Left renal pelvis (tissue), 4 donors: ENCODE data around the gene NCLN. TPM values are rescaled to one million over a fixed set of nuclear protein-coding genes. Genes with fewer than 3 reads are reported as not detected.
"Not testable (repeated sequence)": the region's sequence is repeated elsewhere in the genome, so short reads cannot be mapped to it uniquely, and the experiment has no call there.

Experiments used
- DNase-seq, 4 donors: peaks; one replicate each; pipeline ENCODE4 v3.0.0-alpha.2; 2013; ENCODE audit warnings: low read depth in 4 of 4, low spot score in 3 of 4
- polyA plus RNA-seq, 4 donors: library from polyadenylated mRNA; unstranded; fragments of 120-200 nt; gene quantifications; one replicate each; pipeline ENCODE4 v1.2.1, GENCODE V29; 2013; ENCODE audit not compliant: insufficient read length in 4 of 4

Gene NCLN
- polyA plus RNA-seq, 4 donors = 28.1 to 50.9 (median 32.1) TPM

- DNase-seq = no peak
These were observed 8.7 kb downstream of the NCLN start for GRCh38 chr19:3194106-3195087.

GRCh38 chr19:3196064-3196932 lies 10.6 kb downstream of the NCLN start:
- no peak for DNase-seq

DNA sequence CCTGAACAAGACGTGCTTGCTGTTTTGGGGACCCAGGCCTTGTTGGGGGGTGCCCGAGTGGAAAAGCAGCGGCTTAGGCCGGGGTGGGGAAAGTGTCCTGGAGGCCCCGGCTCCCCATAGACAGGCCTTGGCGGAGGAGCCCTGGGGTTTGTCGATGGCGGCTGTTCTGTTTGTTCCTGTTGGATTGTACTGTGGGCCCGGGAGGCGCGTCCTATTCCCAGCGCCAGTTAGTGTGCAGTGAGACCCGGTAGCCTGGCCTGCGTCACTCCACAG lies 11.1 kb downstream of the NCLN start:
- DNase-seq = no peak

- DNase-seq = no peak
These were observed 13.4 kb downstream of the NCLN start for GRCh38 chr19:3198901-3199700.

DNA sequence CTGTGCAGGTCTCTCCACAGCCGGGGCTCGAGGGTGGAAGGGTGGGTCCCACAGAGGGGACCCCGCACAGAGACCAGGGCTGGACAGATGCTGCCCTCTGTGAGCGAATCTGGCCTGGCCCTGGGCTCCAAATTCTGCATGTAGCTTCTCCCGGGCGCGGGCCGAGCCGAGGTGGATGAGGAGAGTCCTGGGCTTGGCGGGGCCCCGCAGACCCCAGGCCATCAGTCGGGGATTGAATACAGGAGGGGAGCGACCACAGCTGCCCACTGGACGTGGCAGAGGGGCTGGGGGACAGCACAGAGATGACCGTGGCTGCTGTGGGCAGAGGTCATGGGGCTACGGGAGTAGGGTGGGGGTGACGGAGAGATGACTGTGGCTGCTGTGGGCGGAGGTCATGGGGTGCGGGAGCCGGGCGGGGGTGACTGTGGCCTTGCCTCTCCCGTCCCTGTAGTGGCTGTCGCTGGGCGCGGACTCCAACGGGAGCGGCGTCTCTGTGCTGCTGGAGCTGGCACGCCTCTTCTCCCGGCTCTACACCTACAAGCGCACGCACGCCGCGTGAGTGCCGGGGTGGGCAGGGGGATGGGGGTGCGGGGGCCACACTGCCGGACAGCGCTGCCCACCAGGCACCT lies 15.5 kb downstream of the NCLN start:
- DNase-seq = no peak

- DNase-seq = no peak
These were observed 16.2 kb downstream of the NCLN start for GRCh38 chr19:3201911-3202310.

DNA sequence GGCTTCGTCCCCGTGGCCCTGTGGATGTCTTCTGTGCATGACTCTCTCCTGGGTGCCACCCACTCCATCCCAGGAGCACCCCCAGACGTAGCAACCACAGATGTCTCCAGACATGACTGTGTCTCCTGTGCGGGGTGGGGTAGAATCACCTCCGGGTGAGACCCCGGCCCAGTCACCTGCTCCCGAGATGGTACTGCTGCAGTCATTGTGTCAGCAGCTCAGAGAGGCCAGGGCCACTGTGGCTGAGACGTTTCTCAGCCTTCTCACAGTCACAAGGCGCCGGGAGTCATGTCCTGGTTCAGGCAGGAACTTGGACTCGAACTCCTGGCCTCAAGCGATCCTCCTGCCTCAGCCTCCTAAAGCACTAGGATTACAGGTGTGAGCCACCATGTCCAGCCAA lies 16.6 kb downstream of the NCLN start:
- no peak for DNase-seq

DNA sequence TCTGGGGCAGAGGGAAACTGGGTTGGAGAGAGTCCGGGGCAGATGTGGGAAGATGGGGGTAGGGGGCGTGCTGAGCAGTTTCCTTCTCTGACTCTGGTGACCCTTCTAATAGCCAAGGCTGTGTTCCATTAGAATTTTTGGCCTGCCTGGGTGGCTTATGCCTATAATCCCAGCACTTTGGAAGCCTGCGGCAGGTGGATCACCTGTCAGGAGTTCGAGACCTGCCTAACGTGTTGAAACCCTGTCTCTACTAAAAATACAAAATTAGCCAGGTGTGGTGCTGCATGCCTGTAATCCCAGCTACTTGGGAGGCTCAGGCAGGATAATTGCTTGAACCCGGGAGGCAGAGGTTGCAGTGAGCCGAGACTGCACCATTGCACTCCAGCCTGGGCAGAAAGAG lies 17.2 kb downstream of the NCLN start:
- DNase-seq = not testable (repeated sequence)

GRCh38 chr19:3203805-3204645 lies 18.3 kb downstream of the NCLN start:
- DNase-seq = no peak

- no peak for DNase-seq
These were observed 19.0 kb downstream of the NCLN start for GRCh38 chr19:3204646-3205275.

DNA sequence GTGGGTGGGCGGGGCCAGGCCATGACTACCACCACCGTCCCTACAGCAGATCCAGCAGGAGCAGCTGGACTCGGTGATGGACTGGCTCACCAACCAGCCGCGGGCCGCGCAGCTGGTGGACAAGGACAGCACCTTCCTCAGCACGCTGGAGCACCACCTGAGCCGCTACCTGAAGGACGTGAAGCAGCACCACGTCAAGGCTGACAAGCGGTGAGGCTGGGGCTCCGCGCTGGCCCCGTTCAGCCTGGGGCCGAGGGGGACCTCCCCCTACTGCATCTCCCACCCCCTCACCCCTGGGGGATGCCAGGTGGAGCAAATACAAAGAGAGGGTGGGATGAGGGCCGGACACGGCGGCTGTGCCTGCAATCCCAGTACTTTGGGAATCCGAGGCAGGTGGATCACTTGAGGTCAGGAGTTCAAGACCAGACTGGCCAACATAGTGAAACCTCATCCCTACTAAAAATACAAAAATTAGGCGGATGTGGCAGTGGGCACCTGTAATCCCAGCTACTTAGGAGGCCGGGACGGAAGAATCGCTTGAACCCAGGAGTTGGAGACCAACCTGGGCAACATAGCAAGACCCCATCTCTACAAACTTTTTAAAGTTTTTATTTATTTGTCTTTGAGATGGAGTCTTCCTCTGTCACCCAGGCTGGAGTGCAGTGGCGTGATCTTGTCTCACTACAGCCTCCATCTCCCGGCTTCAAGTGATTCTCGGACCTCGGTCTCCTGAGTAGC lies 20.7 kb downstream of the NCLN start:
- no peak for DNase-seq

DNA sequence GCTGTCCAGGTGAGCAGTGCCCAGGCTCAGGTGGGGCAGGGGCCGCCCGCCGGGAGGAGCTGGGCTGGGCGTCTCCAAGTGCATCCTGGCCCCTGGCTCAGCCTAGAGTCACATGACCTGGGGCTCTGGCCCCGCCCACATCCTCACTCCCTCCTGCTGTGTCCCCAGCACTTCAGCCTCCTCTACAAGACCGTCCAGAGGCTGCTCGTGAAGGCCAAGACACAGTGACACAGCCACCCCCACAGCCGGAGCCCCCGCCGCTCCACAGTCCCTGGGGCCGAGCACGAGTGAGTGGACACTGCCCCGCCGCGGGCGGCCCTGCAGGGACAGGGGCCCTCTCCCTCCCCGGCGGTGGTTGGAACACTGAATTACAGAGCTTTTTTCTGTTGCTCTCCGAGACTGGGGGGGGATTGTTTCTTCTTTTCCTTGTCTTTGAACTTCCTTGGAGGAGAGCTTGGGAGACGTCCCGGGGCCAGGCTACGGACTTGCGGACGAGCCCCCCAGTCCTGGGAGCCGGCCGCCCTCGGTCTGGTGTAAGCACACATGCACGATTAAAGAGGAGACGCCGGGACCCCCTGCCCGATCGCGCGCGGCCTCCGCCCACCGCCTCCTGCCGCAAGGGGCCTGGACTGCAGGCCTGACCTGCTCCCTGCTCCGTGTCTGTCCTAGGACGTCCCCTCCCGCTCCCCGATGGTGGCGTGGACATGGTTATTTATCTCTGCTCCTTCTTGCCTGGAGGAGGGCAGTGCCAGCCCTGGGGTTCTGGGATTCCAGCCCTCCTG lies 21.9 kb downstream of the NCLN start:
- DNase-seq = no peak

DNA sequence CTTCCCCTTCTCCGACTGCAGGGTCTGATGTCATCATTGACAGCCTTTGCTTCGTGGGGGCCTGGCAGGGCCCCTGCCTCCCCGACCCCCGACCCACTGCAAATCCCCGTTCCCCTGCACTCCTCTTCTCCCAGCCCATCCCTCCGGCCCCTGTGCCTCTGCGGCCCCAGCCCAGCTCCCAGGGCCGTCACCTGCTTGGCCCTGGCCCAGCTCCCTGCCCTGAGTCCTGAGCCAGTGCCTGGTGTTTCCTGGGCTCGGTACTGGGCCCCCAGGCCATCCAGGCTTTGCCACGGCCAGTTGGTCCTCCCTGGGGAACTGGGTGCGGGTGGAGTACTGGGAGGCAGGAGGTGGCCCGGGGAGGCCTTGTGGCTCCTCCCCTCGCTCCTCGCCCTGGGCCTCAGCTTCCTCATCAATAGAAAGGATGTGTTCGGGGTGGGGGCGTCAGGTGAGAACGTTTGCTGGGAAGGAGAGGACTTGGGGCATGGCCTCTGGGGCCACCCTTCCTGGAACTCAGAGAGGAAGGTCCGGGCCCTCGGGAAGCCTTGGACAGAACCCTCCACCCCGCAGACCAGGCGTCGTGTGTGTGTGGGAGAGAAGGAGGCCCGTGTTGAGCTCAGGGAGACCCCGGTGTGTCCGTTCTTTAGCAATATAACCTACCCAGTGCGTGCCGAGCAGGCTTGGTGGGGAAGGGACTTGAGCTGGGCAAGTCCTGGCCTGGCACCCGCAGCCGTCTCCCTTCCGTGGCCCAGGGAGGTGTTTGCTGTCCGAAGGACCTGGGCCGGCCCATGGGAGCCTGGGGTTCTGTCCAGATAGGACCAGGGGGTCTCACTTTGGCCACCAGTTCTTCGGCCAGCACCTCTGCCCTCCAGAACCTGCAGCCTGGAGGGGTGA lies 22.8 kb downstream of the NCLN start:
- DNase-seq = no peak

DNA sequence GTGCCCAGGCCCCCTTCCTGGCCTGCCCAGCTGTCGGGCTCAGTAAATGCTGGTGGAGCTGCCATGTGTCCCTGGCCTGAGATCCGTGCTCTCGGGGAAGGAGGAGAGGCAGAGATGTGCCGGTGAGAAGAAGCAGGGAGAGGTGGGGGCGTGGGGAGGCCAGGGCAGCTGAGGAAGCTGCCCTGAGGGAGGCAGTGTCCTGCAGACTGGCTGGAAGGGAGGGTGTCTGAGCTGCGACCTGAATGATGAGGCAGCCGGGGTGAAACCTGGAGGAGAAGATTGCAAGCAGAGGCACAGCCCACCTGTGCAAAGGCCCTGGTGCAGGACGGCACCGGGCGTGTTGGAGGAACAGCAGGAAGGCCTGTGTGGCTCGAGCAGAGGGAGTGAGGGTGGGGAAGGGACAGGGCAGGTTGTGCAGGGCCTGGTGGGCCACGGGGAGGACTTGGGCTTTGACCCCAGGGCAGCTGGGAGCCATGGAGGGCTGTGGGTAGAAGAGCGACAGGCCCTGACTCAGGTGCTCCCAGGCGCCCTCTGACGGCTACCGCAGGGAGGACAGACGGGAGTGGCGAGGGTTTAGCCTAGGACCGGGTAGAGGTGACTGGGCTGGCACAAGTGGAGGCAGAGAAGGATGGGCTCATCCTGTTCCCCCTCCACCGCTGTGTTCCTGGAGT lies 24.8 kb downstream of the NCLN start:
- DNase-seq = no peak

DNA sequence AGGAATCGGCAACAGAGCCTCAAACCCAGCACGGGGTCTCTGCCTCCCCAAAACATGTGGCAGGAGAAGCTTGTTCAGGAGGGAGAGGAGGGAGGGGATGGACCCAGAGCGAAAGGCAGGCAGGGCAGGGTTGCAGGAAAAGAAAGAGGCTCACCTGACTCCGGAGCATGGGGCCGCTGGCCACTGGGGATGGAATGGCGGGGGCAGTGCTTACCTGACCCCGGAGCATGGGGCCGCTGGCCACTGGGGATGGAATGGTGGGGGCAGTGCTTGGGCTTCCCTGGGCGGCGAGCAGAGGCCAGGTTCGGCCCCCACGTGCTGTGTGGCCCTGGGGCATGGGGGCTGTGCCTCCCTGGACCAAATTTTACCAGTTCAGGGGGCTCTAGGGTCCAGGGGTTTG lies 25.5 kb downstream of the NCLN start:
- DNase-seq = no peak

- no peak for DNase-seq
These were observed 27.4 kb downstream of the NCLN start for GRCh38 chr19:3213159-3213558.
